Astrocyte of the spinal cord (primary cell): ENCODE measurements around the gene KMT2A.
A peak's percentile ranks its signal among the peaks of the same experiment; 100 is the strongest.

Experiments used
- DNase-seq: peaks from one replicate; pipeline ENCODE4 v3.0.0; 2011; ENCODE audit warnings: low read depth, low spot score
- H3K4me3 ChIP-seq: 2 replicates; pipeline ENCODE4 v1.5.1; 2011; ENCODE audit warnings: low read depth, mild to moderate bottlenecking, low read length, moderate library complexity
- CTCF ChIP-seq: IDR thresholded peaks from 2 replicates; pipeline ENCODE4 v1.5.1; 2012; ENCODE audit warnings: low read depth, mild to moderate bottlenecking, low read length, inconsistent platforms
- in situ Hi-C: cut with HindIII; loops from 2 replicates; pipeline ENCODE4 v1.10.0; 2017; ENCODE audit warnings: low sequenced_read_pairs

The KMT2A gene

GRCh38 chr11:118531597-118532084 lies 95.3 kb downstream of the KMT2A start:
- peak overlapping the region; percentile 79 for H3K4me3 ChIP-seq
- DNase-seq = no peak
- in situ Hi-C loops = no loop called here
- no peak for TF ChIP-seq CTCF

DNA sequence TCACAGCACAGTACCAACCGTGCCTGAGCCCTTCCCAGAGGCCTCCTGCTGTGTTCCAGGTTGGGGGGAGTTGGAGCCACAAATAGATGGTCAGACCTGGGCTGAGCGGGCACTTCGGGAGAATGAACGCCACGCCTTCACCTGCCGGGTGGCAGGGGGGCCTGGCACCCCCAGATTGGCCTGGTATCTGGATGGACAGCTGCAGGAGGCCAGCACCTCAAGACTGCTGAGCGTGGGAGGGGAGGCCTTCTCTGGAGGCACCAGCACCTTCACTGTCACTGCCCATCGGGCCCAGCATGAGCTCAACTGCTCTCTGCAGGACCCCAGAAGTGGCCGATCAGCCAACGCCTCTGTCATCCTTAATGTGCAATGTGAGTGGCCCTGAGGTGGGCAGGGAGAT lies 95.8 kb downstream of the KMT2A start:
- in situ Hi-C loops = no loop called here
- no peak for TF ChIP-seq CTCF
- peak overlapping the region; percentile 79 for H3K4me3 ChIP-seq
- no peak for DNase-seq

DNA sequence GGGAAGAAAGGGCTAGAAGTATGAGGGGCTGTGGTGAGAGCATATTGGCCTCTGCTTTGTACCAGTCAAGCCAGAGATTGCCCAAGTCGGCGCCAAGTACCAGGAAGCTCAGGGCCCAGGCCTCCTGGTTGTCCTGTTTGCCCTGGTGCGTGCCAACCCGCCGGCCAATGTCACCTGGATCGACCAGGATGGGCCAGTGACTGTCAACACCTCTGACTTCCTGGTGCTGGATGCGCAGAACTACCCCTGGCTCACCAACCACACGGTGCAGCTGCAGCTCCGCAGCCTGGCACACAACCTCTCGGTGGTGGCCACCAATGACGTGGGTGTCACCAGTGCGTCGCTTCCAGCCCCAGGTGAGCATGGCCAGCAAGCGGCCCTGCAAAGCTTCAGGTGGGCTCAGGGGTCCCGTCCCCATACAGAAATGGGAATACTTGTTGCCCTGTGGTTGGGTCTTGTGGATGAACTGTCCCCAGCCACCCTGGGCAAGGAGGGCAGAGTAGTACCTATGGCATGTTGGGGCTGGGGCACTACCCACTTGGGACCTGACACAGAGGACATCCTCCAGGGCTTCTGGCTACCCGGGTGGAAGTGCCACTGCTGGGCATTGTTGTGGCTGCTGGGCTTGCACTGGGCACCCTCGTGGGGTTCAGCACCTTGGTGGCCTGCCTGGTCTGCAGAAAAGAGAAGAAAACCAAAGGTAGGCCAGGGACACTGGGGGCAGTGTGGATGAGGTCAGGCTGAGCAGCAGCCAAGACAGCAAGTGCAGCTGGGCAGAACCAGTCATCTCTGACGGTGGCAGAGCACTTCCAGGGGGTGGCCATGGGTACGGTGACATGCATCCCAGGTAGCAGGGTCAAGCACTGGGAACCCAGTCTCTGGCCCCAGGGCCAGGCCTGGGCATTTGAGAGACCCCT lies 96.8 kb downstream of the KMT2A start:
- in situ Hi-C loops = no loop called here
- no peak overlapping the region for H3K4me3 ChIP-seq
- DNase-seq = no peak
- no peak for TF ChIP-seq CTCF

GRCh38 chr11:118533769-118534729 lies 97.8 kb downstream of the KMT2A start:
- in situ Hi-C loops = no loop called here
- no peak for TF ChIP-seq CTCF
- DNase-seq = no peak
- no peak overlapping the region for H3K4me3 ChIP-seq

DNA sequence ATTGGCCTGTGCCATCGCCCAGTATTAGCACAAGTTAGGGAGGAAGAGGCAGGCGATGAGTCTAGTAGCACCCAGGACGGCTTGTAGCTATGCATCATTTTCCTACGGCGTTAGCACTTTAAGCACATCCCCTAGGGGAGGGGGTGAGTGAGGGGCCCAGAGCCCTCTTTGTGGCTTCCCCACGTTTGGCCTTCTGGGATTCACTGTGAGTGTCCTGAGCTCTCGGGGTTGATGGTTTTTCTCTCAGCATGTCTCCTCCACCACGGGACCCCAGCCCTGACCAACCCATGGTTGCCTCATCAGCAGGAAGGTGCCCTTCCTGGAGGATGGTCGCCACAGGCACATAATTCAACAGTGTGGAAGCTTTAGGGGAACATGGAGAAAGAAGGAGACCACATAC lies 99.0 kb downstream of the KMT2A start:
- DNase-seq = no peak
- TF ChIP-seq CTCF = no peak
- in situ Hi-C loops = no loop called here

DNA sequence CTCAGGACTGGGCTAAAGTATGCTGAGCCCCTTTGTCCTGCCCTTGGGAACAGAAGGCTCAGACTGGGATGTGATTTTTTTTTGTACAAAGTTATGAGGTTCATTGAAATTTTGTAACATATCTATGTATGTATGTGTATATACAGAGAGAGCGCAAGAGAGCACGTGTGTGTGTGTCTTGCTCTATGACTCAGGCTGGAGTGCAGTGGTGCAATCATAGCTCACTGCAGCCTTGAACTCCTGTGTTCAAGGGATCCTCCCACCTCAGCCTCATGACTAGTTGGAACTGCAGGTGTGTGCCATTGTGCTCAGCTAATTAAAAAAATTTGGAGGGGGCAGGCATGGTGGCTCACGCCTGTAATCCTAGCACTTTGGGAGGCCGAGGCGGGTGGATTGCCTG lies 100.4 kb downstream of the KMT2A start:
- in situ Hi-C loops = no loop called here
- TF ChIP-seq CTCF = no peak
- no peak overlapping the region for H3K4me3 ChIP-seq
- no peak for DNase-seq

More for the DNA sequence above, 99.0 kb downstream of the KMT2A start:
- H3K4me3 ChIP-seq = no peak overlapping the region
